Activated naive CD8-positive, alpha-beta T cell treated with anti-CD3 and anti-CD28 coated beads for 36 hours (primary cell): Measurements from ENCODE around the gene IL7R. TPM values are rescaled to one million over a fixed set of nuclear protein-coding genes. Genes with fewer than 3 reads are reported as not detected.

Experiments used
- DNase-seq: peaks from one replicate; pipeline ENCODE4 v3.0.0; 2021
- H3K27ac Mint-ChIP-seq: one replicate; pipeline ENCODE4 v1.8.0; 2022; ENCODE audit warnings: mild to moderate bottlenecking, moderate library complexity, mixed read lengths
- H3K27me3 Mint-ChIP-seq: one replicate; pipeline ENCODE4 v1.8.0; 2022; ENCODE audit warnings: mild to moderate bottlenecking, mixed read lengths
- H3K36me3 Mint-ChIP-seq: one replicate; pipeline ENCODE4 v1.8.0; 2021; ENCODE audit warnings: mild to moderate bottlenecking, mixed read lengths
- H3K4me1 Mint-ChIP-seq: one replicate; pipeline ENCODE4 v1.8.0; 2021; ENCODE audit warnings: mixed read lengths
- H3K4me3 Mint-ChIP-seq: one replicate; pipeline ENCODE4 v1.8.0; 2022; ENCODE audit warnings: mild to moderate bottlenecking, moderate library complexity, mixed read lengths
- H3K9me3 Mint-ChIP-seq: one replicate; pipeline ENCODE4 v1.8.0; 2022; ENCODE audit warnings: mixed read lengths
- total RNA-seq, 2 experiments: library from RNA; stranded (reverse); gene quantifications; one replicate each; pipeline ENCODE4 v1.2.3, GENCODE V29; 2021

The IL7R gene, protein sequence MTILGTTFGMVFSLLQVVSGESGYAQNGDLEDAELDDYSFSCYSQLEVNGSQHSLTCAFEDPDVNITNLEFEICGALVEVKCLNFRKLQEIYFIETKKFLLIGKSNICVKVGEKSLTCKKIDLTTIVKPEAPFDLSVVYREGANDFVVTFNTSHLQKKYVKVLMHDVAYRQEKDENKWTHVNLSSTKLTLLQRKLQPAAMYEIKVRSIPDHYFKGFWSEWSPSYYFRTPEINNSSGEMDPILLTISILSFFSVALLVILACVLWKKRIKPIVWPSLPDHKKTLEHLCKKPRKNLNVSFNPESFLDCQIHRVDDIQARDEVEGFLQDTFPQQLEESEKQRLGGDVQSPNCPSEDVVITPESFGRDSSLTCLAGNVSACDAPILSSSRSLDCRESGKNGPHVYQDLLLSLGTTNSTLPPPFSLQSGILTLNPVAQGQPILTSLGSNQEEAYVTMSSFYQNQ
- 100 to 1,000 TPM; 112 to 117 TPM for total RNA-seq

DNA sequence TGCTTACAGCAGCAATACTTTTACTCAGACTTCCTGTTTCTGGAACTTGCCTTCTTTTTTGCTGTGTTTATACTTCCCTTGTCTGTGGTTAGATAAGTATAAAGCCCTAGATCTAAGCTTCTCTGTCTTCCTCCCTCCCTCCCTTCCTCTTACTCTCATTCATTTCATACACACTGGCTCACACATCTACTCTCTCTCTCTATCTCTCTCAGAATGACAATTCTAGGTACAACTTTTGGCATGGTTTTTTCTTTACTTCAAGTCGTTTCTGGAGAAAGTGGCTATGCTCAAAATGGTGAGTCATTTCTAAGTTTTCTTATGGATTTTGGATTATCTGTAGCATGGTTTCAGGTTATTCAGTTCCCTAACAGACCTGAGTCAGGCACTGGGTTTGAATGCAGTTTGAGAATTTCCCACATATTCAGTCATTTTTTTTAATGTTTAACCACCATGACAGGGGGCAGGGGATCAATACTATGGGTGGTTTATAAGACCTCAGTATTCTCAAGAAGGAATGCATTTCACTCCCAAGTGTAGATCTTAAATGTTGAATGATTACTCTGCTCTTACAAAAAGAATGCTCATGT lies at the start of gene IL7R:
IL7R (plus strand) TSS at position 127 of the 587 bp plus-strand sequence; CDS start at position 214, 87 bp downstream.
- no peaks in the 10 kb centered on the region for H3K9me3 Mint-ChIP-seq
- peaks cover 73% of the 10 kb centered on the region for H3K4me1 Mint-ChIP-seq
- H3K27ac Mint-ChIP-seq = peak within 1 kb of the TSS; percentile 95
- H3K4me3 Mint-ChIP-seq = peak within 1 kb of the TSS; percentile 86
- no peak for DNase-seq
- H3K36me3 Mint-ChIP-seq = peaks cover 84% of the 10 kb centered on the region
- no peaks in the 10 kb centered on the region for H3K27me3 Mint-ChIP-seq

DNA sequence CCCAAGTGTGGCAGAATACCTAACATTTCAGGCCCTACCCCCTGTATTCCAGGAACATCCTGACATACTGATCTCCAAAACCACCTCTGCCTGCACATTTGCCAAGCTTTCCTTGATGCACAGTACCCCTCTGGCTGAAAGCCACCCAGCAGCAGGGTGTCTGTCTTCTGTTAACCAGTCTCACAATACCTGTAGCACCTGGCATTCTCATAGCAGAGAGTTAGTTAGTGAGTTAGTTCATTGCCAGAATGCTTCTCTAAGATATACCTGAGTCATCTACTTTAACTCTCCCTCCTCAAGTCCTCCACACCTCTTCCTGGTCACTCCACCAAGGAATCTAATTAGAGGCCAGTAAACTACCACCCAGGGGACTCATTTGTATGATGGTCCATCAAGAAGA lies 46.1 kb upstream of the IL7R start:
- Mint-ChIP-seq H3K4me1 (peaks cover 60% of the 10 kb centered on the region), H3K4me3 (peak overlapping the region; percentile 7), H3K27ac (peak overlapping the region; percentile 88), H3K27me3 (no peaks in the 10 kb centered on the region), H3K9me3 (peaks cover 2% of the 10 kb centered on the region), H3K36me3 (peaks cover 24% of the 10 kb centered on the region)
- no peak for DNase-seq

DNA sequence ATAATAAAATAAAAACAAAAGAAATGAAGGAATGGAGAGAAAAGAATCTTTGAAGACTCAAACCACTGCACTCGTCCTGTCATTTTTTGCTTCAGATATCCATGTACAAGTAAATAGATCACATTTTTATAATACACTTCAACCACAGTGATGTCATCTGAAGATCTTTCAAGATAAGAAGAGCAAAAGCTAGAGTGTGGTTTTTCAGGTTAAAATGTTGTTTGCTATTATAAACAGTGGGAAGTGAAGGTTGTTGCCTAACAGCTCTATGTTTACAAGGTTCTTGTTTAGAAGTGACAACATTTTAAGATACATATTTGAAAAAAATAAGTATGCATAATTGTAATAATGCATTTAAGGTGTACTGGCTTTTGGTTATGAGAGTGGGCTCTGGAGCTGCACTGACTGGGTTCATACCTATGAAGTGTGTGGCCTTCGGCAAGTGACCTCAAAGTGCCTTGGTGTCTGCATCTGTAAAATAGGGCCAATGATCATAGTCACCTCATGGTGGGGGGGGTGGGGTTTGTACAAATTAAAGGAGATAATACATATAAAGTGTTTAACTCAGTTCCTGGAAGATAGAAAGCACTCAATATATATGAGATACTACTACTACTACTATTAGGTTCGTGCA lies 45.5 kb upstream of the IL7R start:
- Mint-ChIP-seq H3K36me3 (peaks cover 24% of the 10 kb centered on the region), H3K9me3 (peaks cover 2% of the 10 kb centered on the region), H3K27me3 (no peaks in the 10 kb centered on the region), H3K27ac (peak overlapping the region; percentile 86), H3K4me1 (peaks cover 60% of the 10 kb centered on the region), H3K4me3 (no peak overlapping the region)
- no peak for DNase-seq

DNA sequence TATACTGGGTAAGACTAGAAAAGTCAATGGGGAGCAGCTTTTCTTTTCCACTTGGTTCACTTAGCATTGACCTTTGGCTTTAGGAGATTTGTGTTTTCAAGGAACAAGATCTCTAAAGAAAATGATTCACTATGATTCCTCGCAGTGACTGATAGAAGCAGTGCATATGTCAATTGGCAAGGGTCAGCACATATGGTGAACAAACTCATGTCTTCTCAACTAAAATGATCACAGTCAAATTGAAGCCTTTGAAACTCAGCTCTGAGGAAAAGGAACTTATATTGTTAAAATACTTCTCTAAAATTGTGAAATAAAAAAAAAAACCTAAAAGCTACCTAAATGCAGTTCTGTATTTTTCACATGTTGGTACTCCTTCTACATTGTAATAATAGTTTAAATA lies 43.2 kb upstream of the IL7R start:
- Mint-ChIP-seq H3K9me3 (peaks cover 2% of the 10 kb centered on the region), H3K27me3 (no peaks in the 10 kb centered on the region), H3K27ac (no peak overlapping the region), H3K4me3 (no peak overlapping the region), H3K36me3 (peaks cover 14% of the 10 kb centered on the region), H3K4me1 (peaks cover 45% of the 10 kb centered on the region)
- DNase-seq = no peak

DNA sequence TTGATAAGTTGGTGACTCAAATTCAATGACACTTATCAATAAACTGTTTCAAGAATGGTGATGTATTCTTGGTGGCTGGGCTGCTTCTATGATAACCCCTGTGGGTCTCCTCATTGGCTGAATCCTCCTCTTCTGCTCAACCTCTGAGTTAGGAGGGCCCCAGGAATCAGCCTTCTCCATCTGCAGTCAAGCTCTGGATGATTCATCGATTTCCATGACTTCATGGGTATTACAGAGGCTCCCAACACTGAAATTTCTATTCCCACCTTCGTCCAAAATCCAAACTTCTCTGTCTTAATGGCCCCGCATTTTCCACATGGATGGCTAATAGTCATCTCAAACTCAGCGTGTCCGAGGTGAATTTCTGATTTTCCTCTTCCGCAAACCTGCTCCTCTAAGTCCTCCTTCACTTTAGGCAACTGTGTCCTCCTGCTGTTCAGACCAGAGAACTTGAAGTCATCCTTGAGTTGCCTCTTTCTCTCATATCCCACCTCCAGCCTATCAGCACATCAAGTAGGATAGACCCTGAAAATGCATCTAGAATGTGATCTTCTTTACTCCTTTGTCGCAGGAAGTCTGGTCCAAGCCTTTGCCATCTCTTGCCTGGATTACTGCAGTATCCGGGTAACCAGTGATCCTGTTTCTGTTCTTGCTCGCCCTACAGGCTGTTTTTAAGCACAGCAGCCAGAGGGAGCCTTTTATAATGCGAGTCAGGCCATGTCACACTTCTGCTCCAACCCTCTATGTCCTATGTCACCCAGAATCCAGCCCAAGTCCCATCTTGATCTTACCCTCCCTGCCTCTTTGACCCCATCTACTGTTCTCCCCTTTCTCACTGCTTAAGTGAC lies 41.4 kb upstream of the IL7R start:
- DNase-seq = peak; percentile 49
- Mint-ChIP-seq H3K9me3 (peaks cover 5% of the 10 kb centered on the region), H3K4me3 (no peak overlapping the region), H3K4me1 (peaks cover 46% of the 10 kb centered on the region), H3K36me3 (peaks cover 18% of the 10 kb centered on the region), H3K27me3 (no peaks in the 10 kb centered on the region), H3K27ac (no peak overlapping the region)

DNA sequence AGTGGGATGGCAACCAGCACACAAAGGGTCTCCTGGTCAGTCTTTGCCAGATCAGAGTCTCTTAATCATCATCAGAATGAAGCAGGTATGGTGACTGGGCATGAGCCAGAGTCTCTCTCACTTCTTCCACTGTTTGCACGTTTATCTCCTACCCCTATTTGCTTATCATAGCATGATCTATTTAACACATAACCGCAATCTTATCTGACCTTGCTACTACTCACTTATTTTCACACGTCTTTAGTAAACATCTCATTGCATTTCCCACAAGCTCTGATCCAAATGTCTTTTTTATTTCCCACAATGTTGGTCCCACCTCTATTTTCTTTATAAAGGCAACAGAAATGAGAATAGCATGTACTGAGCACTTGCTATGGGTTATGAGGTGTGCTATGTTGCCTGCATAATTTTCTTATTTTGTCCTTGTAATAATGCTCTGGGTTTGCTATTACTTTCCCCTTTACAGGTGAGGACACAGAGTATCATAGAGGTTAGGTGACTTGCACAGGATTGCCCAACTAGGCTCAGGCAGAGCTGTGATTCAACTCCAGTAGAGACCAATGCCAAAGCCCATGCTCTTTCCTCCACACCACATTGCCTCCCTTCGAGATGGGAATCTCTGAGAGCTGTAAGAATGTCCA lies 39.7 kb upstream of the IL7R start:
- H3K9me3 Mint-ChIP-seq = peaks cover 9% of the 10 kb centered on the region
- no peak for DNase-seq
- H3K36me3 Mint-ChIP-seq = peaks cover 22% of the 10 kb centered on the region
- no peaks in the 10 kb centered on the region for H3K27me3 Mint-ChIP-seq
- no peak overlapping the region for H3K4me3 Mint-ChIP-seq
- no peak overlapping the region for H3K27ac Mint-ChIP-seq
- H3K4me1 Mint-ChIP-seq = peaks cover 45% of the 10 kb centered on the region

DNA sequence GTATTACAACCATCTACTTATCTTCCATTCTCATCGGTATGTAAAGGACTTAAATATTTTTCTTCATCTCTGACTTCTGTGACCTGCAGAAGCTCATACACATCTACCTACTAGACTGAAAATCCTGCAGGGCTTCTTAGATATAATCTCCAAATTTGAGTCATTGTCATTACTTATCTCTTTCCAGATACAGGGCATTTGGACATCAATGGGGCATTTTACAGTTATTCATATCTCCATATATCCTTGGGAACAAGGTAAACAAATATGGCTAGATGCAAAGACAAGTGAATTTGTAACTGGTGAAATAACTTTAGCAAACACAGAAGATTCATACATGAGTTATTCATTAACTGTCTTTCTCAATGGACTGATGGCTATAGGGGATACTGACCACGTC lies 37.7 kb upstream of the IL7R start:
- Mint-ChIP-seq H3K4me3 (no peak overlapping the region), H3K27ac (peak overlapping the region; percentile 11), H3K4me1 (peaks cover 55% of the 10 kb centered on the region), H3K9me3 (peaks cover 9% of the 10 kb centered on the region), H3K36me3 (peaks cover 24% of the 10 kb centered on the region), H3K27me3 (no peaks in the 10 kb centered on the region)
- no peak for DNase-seq

DNA sequence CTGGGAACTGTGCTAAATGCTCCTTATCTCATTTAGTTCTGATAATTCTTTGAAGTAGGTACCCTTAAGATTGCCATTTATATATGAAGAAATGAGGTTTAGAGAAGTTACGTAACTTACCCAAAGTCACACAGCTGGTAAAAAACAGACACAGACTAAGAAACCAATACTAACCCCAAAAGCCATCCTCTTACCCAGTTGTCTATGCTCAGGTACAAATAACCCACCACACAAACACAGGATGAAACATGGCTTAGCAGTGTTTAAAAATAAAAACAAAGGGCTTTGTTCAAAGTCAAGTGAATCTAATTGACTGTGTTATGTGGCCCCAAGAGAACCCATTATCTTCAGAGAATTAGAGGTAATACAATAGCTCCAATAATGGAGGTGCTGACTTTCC lies 37.0 kb upstream of the IL7R start:
- H3K27me3 Mint-ChIP-seq = no peaks in the 10 kb centered on the region
- peaks cover 55% of the 10 kb centered on the region for H3K4me1 Mint-ChIP-seq
- peaks cover 9% of the 10 kb centered on the region for H3K9me3 Mint-ChIP-seq
- H3K4me3 Mint-ChIP-seq = no peak overlapping the region
- H3K27ac Mint-ChIP-seq = peak overlapping the region; percentile 72
- peaks cover 30% of the 10 kb centered on the region for H3K36me3 Mint-ChIP-seq
- DNase-seq = no peak

DNA sequence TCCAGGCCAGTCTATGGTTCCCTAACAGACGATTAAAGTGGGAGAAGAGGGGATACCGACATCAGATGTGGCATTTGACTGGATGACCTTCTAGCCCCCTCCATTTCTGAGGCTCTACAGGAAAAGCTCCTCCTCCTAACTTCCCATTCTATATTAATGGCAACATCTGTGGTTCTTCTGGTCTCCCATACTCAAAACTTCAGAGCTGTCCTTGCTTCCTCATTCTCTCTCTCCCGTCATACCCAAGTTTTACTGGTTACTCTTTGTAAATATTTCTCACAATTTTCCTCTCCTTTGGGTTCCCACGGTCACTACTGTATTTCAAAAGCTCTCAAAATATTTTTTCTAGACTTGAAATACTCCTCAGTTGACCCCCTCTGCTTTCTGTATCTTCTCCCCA lies 36.0 kb upstream of the IL7R start:
- Mint-ChIP-seq H3K4me3 (no peak overlapping the region), H3K9me3 (peaks cover 9% of the 10 kb centered on the region), H3K27me3 (no peaks in the 10 kb centered on the region), H3K27ac (peak overlapping the region; percentile 72), H3K36me3 (peaks cover 36% of the 10 kb centered on the region), H3K4me1 (peaks cover 65% of the 10 kb centered on the region)
- DNase-seq = no peak

DNA sequence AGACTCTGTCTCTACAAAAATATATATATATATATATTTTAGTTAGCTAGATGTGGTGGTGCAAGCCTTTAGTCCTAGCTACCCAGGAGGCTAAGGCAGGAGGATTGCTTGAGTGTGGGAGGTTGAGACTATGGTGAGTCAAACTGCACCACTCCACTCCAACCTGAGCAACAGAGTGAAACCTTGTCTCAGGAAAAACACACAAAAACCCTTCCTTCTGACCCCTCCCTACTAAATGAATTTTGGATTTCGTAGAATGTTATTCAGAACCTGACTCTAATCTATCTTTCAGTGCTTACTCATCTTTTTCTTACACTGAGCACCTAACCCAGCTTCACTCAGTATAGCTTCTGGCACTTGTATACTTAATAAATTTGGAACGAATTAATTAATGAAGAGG lies 35.2 kb upstream of the IL7R start:
- peaks cover 9% of the 10 kb centered on the region for H3K9me3 Mint-ChIP-seq
- H3K4me1 Mint-ChIP-seq = peaks cover 71% of the 10 kb centered on the region
- peaks cover 36% of the 10 kb centered on the region for H3K36me3 Mint-ChIP-seq
- H3K27ac Mint-ChIP-seq = peak overlapping the region; percentile 94
- no peaks in the 10 kb centered on the region for H3K27me3 Mint-ChIP-seq
- H3K4me3 Mint-ChIP-seq = no peak overlapping the region
- no peak for DNase-seq

DNA sequence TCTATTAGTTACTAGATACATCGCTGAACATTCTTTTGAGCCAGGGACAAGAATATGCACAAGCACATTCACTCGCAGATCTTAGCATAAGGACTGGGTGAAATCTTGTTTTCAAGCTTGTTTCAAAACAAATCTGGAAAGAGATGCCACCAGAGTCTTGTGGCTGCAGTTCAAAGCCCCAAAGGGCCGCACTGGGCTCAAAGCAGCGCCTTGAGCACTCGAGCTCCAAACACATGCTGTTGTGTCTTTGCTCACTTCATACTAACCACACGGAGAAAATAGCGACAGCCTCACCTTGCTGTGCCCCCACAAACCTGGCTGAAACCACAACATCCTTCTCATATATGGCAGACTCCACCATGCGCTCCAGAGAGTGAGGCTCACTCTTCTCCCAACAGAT lies 34.2 kb upstream of the IL7R start:
- H3K36me3 Mint-ChIP-seq = peaks cover 36% of the 10 kb centered on the region
- H3K4me3 Mint-ChIP-seq = peak overlapping the region; percentile 61
- H3K27me3 Mint-ChIP-seq = no peaks in the 10 kb centered on the region
- peak; percentile 53 for DNase-seq
- peaks cover 81% of the 10 kb centered on the region for H3K4me1 Mint-ChIP-seq
- H3K27ac Mint-ChIP-seq = peak overlapping the region; percentile 94
- peaks cover 9% of the 10 kb centered on the region for H3K9me3 Mint-ChIP-seq

DNA sequence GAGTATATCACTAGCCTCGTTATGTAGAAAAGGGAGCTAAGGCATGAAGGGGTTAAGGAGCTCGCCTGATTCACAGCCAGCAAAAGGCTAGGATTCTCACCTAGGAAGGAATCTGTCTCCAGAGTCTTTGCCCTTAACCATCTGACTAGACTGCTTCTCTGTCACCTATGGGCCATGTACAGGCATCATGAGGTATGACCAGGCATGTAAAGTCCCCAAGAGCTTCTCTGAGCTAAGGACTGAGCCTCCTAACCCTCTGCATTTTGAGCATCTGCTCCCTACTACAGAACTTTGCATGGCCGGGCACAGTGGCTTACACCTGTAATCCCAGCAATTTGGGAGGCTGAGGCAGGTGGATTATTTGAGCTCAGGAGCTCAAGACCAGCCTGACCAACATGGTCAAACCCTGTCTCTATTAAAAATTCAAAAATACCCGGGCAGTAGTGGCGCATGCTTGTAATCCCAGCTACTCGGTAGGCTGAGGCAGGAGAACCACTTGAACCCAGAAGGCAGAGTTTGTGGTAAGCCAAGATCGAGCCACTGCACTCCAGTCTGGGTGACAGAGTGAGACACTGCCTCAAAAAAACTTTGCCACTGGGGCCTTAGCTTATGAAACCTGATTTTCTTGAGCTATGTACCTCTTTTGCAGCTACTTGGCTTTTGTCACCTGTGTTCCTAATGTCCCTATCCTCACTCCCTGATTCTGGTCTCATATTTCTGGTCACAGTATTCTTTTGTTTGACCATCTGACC lies 33.2 kb upstream of the IL7R start:
- no peak overlapping the region for H3K4me3 Mint-ChIP-seq
- no peaks in the 10 kb centered on the region for H3K27me3 Mint-ChIP-seq
- H3K27ac Mint-ChIP-seq = peak overlapping the region; percentile 94
- peaks cover 92% of the 10 kb centered on the region for H3K4me1 Mint-ChIP-seq
- DNase-seq = no peak
- peaks cover 9% of the 10 kb centered on the region for H3K9me3 Mint-ChIP-seq
- peaks cover 36% of the 10 kb centered on the region for H3K36me3 Mint-ChIP-seq

DNA sequence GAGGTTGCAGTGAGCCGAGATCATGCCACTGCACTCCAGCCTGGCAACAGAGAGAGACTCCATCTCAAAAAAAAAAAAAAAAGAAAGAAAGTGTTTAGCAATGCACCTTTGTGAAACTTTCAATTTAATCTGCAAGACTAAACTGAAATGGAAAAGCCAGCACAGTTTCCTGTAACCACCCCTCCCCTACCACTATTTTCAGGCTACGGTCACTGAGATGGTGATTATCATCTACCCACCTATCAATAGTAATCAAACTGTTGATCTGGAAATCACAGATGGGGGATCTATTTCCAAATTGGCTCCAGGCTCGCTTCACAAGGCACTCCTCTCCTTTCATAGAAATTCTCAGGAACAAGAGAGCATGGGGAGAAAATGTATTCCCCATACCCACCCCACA lies 30.6 kb upstream of the IL7R start:
- H3K4me1 Mint-ChIP-seq = peaks cover 88% of the 10 kb centered on the region
- no peaks in the 10 kb centered on the region for H3K27me3 Mint-ChIP-seq
- peak overlapping the region; percentile 56 for H3K4me3 Mint-ChIP-seq
- H3K27ac Mint-ChIP-seq = peak overlapping the region; percentile 94
- H3K36me3 Mint-ChIP-seq = peaks cover 22% of the 10 kb centered on the region
- no peak for DNase-seq
- peaks cover 2% of the 10 kb centered on the region for H3K9me3 Mint-ChIP-seq

DNA sequence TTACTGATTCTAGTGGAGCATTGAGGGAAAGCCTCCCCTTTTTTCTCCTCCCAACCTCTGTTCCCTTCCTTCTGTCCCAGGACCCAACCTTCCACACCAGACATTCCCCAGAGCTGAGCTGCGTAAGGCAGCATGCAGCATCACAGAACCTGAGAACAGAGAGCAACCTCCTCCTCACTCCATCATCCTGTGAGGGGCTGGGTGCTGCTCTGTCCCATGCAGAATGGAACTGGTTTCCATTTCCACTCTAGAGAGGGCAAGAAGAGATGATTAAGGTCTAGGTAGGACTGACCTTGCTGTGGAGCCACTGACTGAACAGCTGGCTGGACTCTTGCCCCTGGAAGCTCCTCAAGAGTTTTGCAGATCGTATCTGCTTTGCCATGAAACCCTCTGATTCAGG lies 30.1 kb upstream of the IL7R start:
- Mint-ChIP-seq H3K27me3 (no peaks in the 10 kb centered on the region), H3K4me3 (peak overlapping the region; percentile 56), H3K27ac (peak overlapping the region; percentile 94), H3K4me1 (peaks cover 91% of the 10 kb centered on the region), H3K36me3 (peaks cover 19% of the 10 kb centered on the region), H3K9me3 (no peaks in the 10 kb centered on the region)
- DNase-seq = peak; percentile 32
